Colonic mucosa (tissue), 4 donors: ENCODE results near the gene SLC7A1. TPM values are rescaled to one million over a fixed set of nuclear protein-coding genes. Genes with fewer than 3 reads are reported as not detected.

ENCODE experiments used
- DNase-seq: peaks from one replicate; pipeline ENCODE4 v3.0.0-alpha.2; 2020
- H3K27ac ChIP-seq: fragments of 200-600 bp; one replicate; pipeline ENCODE4 v1.8.0; 2021
- H3K27me3 ChIP-seq: fragments of 200-600 bp; one replicate; pipeline ENCODE4 v1.8.0; 2021
- H3K36me3 ChIP-seq: fragments of 200-600 bp; one replicate; pipeline ENCODE4 v1.8.0; 2021
- H3K4me1 ChIP-seq: fragments of 200-600 bp; one replicate; pipeline ENCODE4 v1.8.0; 2021; ENCODE audit warnings: mild to moderate bottlenecking
- H3K4me3 ChIP-seq: fragments of 200-600 bp; one replicate; pipeline ENCODE4 v1.8.0; 2021
- H3K9ac ChIP-seq, 2 donors: one replicate each; pipeline ENCODE4 v1.7.0; 2013; ENCODE audit warnings: control low read depth in 2 of 2, low read depth in 2 of 2, low read length in 2 of 2
- H3K9me3 ChIP-seq: fragments of 200-600 bp; one replicate; pipeline ENCODE4 v1.8.0; 2021
- CTCF ChIP-seq: fragments of 200-600 bp; IDR thresholded peaks from one replicate; pipeline ENCODE4 v1.8.0; 2022; ENCODE audit warnings: antibody characterized with exemption, mild to moderate bottlenecking
- intact Hi-C: fragments of 100-400 bp; cut with DNase I; formaldehyde crosslinking; loops from one replicate; pipeline ENCODE4 v1.14.1; 2022
- total RNA-seq, 2 donors: library from RNA; stranded (reverse); fragmentation: NEBNext Ultra II Directional in 1 of 2; extraction: Animal tissue kit (Norgen Biotek cat#: 25700) in 1 of 2; gene quantifications; one replicate each; pipeline ENCODE4 v1.2.1, GENCODE V29; 2021
- donor health status: healthy.
- donor health status: DM: no; HTN: no; CAD: no.
- donor health status: DM: no; HTN: no; CAD: no.

Gene SLC7A1
- total RNA-seq, 2 donors from 2014 or later, result 52.4 to 62.8 TPM

GRCh38 chr13:29496241-29496712, 99.2 kb downstream of the SLC7A1 start:
- Histone ChIP-seq H3K27ac (no peak overlapping the region), H3K4me1 (no peaks in the 10 kb centered on the region), H3K9me3 (no peaks in the 10 kb centered on the region), H3K4me3 (no peak overlapping the region), H3K27me3 (no peaks in the 10 kb centered on the region), H3K36me3 (no peaks in the 10 kb centered on the region), H3K9ac (no peak overlapping the region)
- TF ChIP-seq CTCF, result no peak
- DNase-seq, result no peak
- intact Hi-C loops, result no loop called here

- no peak for DNase-seq
- intact Hi-C loops, result no loop called here
These were observed 101.0 kb downstream of the SLC7A1 start for GRCh38 chr13:29494520-29494919.

DNA sequence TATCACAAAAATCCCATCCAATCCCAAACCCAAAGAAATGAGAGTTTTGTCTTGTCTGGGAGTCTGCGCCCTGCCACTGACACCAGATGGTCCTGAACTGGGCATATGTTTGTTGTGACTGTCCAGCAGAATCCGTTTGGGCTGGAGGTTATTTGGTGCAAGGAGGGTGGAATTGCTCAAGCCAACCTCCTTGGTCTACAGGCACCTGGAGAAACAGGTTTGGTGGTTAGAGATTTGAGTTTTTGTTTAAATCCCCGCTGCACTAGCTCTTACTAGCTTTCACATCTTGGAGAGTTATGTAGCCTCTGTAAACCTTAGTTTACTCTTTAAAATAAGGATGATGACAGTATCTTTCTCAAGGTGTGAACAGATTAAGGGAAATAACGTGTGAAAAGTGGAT, 101.7 kb downstream of the SLC7A1 start:
- Histone ChIP-seq H3K36me3 (no peaks in the 10 kb centered on the region), H3K9ac (no peak overlapping the region), H3K4me3 (no peak overlapping the region), H3K4me1 (no peaks in the 10 kb centered on the region), H3K27me3 (no peaks in the 10 kb centered on the region), H3K9me3 (no peaks in the 10 kb centered on the region), H3K27ac (no peak overlapping the region)
- TF ChIP-seq CTCF, result no peak
- no peak for DNase-seq
- intact Hi-C loops, result no loop called here

More at GRCh38 chr13:29494520-29494919, 101.0 kb downstream of the SLC7A1 start:
- Histone ChIP-seq H3K27ac (no peak overlapping the region), H3K9ac (no peak overlapping the region), H3K4me1 (no peaks in the 10 kb centered on the region), H3K4me3 (no peak overlapping the region), H3K36me3 (no peaks in the 10 kb centered on the region), H3K27me3 (no peaks in the 10 kb centered on the region), H3K9me3 (no peaks in the 10 kb centered on the region)
- TF ChIP-seq CTCF, result no peak

DNA sequence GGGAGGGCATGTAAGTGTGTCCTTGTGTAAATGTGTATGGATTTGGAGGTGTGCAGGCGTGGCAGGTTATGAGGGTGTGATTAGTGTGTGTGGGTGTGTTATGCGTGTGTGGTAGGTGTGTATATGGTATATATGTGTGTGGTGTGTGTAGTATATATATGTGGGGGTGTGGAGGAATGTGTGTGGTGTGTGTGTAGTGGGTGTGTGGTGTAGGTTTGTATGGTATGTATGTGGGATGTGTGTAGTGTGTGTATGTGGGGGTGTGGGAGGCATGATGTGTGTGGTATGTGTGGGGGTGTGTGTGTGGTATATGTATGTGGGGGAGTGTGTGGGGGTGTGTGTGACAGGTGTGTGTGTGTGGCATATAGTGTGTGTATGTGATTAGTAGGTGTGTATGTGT, 104.2 kb downstream of the SLC7A1 start:
- Histone ChIP-seq H3K9me3 (no peaks in the 10 kb centered on the region), H3K27me3 (no peaks in the 10 kb centered on the region), H3K4me1 (no peaks in the 10 kb centered on the region), H3K4me3 (no peak overlapping the region), H3K27ac (no peak overlapping the region), H3K9ac (no peak overlapping the region), H3K36me3 (no peaks in the 10 kb centered on the region)
- no peak for TF ChIP-seq CTCF
- DNase-seq, result no peak
- intact Hi-C loops, result no loop called here

DNA sequence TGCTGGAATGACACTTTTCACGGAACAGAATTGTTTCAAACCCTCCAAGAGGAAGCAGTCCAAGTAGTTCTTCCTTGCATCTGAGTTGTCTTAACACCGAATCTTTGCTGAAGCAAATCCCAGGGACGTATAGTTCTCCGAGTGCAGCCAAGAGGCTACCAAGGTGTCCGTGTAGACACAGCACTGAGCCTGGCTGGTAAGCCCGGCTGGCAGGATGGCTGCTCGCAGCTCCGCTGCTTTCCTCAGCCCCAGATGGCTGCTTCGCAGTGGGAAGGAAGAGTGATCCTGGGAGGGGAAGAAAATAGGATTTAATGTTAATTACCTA, 105.0 kb downstream of the SLC7A1 start:
- H3K27me3 ChIP-seq, result no peaks in the 10 kb centered on the region
- TF ChIP-seq CTCF, result no peak

More for the DNA sequence above, 105.0 kb downstream of the SLC7A1 start:
- Histone ChIP-seq H3K9me3 (no peaks in the 10 kb centered on the region), H3K4me3 (no peak overlapping the region), H3K27ac (no peak overlapping the region), H3K9ac (no peak overlapping the region), H3K36me3 (no peaks in the 10 kb centered on the region), H3K4me1 (no peaks in the 10 kb centered on the region)
- intact Hi-C loops, result no loop called here
- no peak for DNase-seq
